Activated CD8-positive, alpha-beta memory T cell treated with anti-CD3 and anti-CD28 coated beads, Interleukin-2, amount 50 U/mL, for 24 hours (primary cell): Measurements from ENCODE around the gene SSR1.
"Not testable (repeated sequence)": the region's sequence is repeated elsewhere in the genome, so short reads cannot be mapped to it uniquely, and the experiment has no call there.

Experiments
- DNase-seq: peaks from one replicate; pipeline ENCODE4 v3.0.0-alpha.2; 2020; ENCODE audit errors: extremely low read depth

SSR1 gene

DNA sequence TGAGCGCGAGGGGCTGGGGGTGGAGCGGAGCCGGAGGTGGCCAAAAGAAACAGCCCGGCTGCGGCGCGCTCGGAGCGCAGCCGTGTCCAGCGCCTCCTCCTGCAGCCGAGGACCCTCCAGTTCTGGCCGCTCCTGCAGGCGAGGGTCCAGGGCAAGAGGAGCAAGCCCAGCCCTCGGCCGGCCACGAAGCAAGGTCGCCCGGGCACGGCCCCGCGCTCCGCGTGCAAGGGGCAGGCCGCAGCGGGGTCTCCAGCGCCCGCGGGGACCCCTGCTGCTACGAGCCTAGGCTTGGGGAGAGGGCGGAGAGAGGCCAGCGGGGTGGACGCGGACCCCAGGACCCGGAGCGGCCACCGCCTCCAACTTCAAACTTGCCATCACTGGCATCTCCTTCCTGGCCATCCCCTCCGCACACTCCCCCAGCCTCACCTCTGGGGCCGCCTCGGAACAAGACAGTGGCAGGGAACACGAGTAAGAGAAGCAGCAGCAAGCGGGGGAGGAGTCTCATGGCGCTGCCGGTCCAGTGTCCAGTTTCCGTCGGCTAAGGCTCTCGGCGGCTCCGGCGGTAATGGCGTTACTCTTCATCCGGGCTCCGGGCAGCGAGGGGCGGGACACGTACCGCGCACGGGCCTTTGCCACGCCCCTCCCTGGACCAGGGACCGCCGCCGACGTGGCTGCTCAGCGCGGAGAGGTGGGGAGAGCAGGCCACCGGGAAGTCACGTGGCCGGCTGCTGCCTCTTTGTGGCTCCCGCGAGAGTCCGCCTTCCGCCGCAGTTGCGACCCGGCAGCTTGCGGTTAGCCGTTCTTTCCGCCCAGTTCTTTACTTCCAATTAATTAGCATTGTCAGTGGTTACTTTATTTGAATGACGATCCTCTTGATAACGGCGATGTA is at the start of gene SSR1:
Gene SSR1, minus strand, starts transcription at position 584 of the 889 bp plus-strand sequence. Its CDS starts 79 bp downstream, at position 505.
- DNase-seq: peak; percentile 90

DNA sequence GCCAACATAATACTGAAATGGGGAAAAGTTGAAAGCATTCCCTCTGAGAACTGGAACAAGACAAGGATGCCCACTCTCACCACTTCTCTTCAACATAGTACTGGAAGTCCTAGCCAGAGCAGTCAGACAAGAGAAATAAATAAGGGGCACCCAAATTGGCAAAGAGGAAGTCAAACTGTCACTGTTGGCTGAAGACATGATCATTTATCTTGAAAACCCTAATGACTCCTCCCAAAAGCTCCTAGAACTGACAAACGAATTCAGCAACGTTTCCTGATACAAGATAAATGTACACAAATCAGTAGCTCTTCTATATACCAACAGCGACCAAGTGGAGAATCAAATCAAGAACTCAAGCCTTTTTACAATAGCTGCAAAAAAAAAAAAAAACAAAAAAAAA is 38.9 kb upstream of the SSR1 start:
- not testable (repeated sequence) for DNase-seq

DNA sequence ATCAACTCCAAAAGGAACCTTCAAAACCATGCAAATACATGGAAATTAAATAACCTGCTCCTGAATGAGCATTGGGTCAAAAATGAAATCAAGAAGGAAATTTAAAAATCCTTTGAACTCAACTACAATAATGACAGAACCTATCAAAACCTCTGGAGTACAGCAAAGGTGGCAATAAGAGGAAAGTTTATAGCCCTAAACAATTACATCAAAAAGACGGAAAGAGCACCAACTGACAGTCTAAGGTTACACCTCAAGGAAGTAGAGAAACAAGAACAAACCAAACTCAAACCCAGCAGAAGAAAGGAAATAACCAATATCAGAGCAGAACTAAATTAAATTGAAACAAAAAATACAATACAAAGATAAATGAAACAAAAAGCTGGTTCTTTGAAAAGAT is 37.6 kb upstream of the SSR1 start:
- DNase-seq: not testable (repeated sequence)

DNA sequence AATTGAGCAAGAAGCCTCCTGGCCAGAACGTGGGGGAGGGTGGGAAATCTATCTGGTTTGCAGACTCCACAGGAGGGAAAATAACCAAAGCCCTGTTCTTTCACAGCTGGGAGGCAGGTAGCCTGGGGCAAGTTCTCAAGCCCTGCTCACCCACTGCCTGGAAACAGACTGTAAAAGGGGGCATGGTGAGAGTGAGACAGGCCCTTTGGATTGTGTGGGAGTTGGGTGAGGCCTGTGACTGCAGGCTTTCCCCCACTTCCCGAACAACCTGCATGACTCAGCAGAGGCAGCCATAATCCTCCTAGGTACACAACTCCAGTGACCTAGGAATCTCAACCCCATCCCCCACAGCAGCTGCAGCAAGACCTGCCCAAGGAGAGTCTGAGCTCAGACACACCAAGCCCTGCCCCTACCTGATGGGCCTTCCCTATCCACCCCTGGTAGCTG is 34.6 kb upstream of the SSR1 start:
- DNase-seq: not testable (repeated sequence)

DNA sequence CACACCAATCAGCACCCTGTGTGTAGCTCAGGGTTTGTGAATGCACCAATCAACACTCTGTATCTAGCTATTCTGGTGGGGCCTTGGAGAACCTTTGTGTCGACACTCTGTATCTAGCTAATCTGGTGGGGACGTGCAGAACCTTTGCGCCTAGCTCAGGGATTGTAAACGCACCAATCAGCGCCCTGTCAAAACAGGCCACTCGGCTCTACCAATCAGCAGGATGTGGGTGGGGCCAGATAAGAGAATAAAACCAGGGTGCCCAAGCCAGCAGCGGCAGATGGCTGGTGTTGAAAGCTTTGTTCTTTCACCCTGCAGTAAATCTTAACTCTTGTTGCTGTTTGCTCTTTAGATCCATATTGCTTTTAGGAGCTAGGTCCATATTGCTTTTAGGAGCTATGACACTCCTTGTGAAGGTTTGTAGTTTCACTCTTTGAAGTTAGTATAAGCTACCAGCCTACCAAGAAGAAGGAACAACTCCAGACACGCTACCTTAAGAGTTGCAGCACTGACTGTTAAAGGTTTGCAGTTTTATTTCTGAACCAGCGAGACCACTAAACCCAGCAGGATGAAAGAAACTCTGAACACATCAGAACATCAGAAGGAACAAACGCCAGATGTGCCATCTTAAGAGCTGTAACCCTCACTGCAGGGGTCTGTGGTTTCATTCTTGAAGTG is 31.9 kb upstream of the SSR1 start:
- DNase-seq: not testable (repeated sequence)

DNA sequence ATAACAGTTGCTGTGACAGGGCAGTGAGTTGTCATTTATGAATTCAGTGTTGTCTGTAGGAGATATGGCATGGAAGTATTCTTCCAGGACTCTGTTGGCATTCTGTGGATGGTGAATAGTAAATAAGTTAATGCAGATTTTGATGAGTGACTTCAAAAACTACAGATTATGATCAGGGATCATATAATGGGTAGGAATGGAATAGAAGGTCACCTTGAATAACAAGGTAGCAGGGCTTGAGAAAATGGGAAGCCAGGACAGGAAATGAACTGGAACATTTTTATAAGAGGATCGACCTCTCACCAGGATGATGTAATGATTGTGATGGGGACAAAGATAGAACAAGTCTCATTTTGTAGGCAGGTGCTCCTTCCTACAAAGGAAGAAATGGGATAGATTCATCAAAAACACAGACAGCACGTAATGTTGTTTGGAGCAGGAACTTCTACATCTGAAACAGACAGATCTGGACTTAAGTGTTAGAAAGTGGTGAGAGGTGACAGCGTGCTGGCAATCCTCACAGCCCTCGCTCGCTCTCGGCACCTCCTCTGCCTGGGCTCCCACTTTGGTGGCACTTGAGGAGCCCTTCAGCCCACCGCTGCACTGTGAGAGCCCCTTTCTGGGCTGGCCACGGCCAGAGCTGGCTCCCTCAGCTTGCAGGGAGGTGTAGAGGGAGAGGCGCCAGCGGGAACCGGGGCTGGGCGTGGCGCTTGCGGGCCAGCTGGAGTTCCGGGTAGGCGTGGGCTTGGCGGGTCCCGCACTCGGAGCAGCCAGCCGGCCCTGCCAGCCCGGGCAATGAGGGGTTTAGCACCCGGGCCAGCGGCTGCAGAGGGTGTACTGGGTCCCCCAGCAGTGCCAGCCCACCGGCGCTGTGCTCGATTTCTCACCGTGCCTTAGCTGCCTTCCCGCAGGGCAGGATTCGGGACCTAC is 30.8 kb upstream of the SSR1 start:
- no peak for DNase-seq

DNA sequence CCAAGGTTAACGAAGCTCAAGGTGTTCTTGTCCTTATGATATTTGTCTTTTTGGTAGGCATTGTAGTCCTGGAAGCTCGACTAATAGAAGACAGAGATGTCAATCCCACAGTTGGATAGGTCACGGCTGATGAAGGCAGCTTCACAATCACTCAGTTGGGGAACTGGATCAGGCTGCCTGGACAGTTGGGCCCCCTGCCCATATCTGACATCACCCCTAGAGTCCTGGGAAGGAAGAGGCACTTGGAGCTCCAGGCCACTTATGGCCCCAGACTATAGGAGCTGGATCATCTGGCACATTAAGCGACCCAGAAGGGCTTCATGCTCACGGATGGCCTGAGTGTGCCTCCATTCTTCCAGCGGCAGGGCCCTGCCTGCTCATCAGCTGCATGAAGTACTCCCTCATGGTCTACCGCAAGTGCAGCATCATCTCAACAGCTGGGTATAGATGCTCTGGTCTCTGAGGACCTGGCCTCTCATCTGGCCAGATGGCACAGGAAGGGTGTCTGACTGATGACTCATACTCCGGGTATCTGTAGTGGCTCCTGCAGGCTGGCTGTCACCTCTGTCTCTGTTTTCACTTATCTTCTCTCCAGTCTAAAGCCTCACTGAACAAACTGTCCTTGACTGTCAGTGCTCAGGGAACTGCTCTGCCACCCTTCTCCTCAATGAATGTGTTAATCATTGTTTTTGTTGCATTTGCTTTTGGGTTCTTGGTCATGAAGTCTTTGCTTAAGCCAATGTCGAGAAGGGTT is 29.2 kb upstream of the SSR1 start:
- no peak for DNase-seq

DNA sequence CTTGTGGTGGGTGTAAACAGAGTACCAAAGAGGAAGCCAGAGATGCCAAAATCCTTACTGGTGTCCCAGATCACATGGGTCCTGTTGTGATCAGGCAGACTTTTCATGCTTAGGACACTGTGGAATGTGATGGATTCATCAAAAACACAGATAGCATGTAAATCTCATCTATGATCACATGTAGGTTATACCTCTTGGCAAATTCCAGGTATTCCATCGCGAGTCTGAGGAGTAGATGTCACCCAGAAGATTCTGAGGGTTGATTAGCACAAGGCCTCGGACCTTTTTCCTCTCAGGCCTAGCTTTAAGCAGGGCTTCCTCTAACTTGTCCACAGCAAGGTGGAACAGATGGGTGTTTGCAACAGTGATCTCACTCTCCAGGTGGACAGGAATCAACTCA is 28.3 kb upstream of the SSR1 start:
- no peak for DNase-seq

DNA sequence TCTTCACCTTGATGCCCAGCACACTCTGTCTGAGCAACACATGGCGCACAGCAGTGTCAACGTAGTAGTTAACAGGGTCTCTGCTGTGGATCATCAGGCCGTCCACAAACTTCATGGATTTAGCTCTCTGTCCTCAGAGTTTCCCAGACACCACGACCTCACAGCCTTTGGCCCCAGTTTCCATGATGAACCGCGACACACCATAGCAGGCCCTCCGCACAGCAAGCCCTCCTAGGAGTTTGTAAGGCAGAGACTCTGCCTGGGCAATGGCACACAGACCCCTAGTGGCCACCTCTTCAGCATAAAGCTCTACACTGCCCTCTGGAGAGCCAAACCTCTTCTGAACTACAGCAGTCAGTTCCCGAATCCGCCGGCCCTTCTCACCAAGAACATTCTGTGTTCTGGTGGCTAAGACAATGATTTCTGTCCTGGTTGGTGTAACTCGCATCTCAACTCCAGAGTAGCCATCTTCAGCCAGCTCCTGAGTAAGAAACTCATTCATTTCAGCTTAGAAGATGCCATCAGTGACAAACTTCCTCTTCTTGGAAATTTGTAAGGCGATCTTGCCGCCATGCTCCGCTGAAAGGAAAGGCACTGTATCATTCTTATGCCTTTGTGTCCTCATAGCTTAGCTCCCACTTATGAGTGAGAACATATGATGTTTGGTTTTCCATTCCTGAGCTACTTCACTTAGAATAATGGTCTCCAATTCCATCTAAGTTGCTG is 26.2 kb upstream of the SSR1 start:
- not testable (repeated sequence) for DNase-seq

DNA sequence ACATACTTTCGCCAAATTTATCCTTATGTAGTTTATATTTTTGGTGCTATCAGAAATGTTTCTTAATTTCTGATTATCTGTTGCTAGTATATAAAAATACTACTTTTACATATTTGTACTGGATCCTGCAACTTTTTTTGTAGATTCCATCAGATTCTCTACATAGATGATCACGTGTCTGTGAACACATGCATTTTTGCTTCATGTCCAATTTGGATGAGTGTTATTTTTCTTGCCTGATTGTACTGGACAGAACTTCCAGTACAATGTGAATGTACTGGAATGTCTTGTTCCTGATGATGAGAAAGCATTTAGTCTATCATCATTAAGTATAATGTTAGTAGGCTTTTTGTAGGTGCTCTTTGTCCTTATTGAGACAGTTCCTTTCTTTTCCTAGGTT is 25.0 kb upstream of the SSR1 start:
- no peak for DNase-seq

DNA sequence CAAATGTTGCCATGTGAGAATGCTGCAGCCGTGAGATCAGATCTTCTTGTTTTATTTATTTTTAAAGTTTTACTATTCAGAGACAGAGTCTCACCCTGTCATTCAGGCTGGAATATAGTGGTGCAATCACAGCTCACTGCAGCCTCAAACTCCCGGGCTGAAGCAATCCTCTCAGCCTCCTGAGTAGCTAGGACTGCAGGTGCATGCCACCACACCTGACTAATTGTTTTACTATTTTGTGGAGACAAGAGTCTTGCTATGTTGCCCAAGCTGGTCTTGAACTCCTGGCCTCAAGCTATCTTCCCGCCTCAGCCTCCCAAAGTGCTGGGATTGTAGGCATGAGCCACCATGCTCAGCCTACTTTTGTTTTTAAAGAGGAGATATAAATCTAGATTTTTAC is 22.5 kb upstream of the SSR1 start:
- no peak for DNase-seq

DNA sequence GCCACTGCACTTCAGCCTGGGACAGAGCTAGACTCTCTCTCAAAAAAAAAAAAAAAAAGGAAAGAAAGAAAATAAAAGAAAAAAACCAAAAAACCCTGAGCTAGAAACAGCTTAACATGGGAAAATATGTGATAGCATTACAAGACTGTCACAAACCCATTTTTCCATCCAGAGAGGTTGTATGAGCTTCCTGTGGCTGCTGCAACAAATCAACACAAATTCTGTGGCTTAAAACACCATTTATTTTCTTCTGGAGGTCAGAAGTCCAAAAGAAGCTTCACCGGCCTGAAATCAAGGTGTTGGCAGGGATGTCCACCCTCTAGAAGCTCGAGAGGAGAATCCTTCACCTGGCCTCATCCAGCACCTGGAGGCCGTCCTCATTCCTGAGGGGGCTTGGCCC is 21.7 kb upstream of the SSR1 start:
- DNase-seq: no peak

DNA sequence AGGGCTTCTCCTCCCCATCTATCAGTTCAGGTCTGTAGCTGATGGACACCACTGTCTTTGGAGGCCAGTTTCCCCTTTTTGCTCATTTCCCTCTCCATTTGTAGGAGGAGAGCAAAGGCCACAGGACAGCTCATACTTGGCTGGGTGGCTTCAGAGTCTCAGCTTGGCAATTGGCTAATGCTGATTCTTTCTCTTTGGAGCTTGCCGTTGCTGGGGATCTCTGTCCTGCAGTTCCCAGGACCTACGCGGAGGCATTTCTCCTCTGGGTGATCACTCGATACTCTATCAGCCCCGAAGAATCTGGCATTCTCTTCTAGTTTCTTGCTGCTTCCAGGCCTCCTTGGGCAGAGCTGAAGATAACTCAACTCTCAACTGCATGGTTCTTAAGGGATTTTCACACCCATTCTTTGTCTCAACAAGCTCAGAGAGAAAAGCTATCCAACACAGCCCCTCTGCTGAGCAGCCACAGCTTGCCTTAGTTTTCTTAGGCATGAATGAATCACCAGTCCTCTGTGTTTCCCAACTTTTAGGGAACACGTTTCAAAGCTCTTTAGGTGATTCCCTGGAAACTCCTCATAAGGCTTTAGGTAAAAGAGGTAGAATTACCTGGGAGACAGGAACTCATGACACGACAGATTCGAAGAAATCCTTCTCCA is 19.2 kb upstream of the SSR1 start:
- no peak for DNase-seq

DNA sequence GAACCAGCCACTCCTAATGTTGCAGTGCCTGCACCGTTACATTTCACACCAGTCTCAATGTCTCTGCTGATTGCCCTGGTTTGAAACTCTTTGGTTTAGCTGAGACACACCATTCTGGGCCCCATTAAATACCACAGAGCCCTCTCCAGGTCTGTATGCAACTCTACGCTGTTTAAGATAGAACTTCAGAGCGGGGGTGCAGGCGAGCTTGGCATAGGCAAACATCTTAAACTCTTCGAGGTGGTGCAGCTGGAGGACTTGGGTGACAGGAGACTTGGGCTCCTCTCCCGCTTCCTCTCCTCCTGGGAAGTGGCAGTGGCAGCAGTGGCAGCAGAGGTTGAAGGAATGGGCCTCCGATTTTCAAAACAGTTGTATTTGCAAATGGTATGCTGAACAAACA is 18.5 kb upstream of the SSR1 start:
- no peak for DNase-seq

DNA sequence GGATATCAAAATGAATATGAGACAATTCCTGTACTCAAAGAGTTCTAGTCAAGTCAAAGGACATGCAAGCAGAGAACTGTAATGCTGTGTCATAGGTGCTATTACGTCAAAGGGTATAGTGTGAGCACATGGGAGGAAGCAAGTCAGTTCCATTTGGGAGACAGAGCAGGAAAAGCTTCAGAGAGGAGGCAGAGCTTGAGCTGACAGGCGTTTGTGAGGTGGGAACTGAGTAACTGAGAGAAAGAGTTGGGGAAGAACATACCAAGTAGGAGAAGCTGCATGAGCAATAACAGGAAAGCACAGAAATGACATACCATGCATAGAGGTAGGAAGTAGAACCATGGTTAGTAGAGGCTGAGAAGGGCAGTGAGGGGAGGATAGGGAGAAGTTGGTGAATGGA is 15.2 kb upstream of the SSR1 start:
- no peak for DNase-seq

DNA sequence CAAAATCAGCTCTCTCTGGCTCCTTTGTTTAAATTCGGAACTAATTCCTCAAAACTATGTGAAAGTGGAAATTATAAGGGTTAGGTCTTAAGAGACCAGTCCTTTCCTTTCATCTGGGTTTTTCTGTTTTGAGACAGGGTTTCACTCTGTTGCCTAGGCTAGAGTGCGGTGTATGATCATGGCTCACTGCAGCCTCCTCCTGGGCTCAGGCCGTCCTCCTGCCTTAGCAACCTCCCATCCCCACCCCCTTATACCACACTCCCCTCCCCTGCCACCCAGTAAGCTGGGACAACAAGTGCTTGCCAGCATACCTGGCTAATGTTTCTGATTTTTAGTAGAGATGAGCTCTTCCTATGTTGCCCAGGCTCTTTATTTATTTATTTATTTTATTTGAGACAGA is 12.8 kb upstream of the SSR1 start:
- DNase-seq: no peak

DNA sequence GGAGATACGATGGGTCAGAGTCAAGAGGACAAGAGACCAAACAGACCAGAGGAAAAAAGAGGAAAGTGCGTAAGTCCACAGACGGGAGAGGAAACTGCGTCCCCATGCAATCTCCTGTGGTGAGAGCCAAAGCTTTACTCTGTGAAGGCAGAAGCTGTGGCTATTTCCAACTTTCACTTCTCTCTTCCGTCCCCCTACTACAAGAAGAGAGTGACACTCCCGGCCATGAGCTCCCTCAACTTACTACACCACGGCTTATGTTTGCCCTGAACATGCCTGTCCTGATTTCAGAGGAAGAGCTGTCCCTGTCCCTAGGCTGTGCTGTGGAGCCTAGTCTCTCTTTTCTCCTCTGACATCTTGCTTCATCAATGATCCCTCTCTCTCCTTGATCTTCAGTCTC is 11.5 kb upstream of the SSR1 start:
- DNase-seq: no peak

DNA sequence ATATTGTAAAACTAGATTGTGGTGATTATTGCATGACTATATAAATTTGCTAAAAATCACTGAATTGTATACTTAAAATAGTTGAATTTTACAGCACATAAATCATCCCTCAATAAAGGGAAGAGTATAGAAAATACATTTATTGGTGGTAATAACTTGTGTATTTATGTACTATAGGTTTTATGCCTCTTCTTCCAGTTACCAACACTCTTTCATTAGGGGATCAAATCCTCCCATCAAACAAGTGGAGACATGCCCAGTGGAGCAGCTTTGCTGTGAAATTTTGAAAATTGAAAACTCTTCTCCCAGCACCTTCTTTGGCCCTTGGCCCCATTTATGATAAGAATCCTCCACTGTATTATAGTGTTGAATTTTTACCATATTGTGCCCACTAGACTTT is 10.1 kb upstream of the SSR1 start:
- no peak for DNase-seq

DNA sequence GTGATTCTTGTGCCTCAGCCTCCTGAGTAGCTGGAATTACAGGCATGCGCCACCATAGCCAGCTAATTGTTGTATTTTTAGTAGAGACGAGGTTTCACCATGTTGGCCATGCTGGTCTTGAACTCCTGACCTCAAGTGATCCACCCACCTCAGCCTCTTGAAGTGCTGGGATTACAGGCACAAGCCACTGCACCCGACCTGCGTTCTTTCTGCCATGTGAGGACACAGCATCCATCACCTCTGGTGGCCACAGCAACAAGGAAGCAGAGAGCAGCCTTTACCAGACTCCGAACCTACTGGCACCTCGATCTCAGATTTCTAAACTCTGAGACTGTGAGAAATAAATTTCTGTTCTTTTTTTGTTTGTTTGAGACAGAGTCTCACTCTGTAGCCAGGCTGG is 8.9 kb upstream of the SSR1 start:
- DNase-seq: not testable (repeated sequence)

DNA sequence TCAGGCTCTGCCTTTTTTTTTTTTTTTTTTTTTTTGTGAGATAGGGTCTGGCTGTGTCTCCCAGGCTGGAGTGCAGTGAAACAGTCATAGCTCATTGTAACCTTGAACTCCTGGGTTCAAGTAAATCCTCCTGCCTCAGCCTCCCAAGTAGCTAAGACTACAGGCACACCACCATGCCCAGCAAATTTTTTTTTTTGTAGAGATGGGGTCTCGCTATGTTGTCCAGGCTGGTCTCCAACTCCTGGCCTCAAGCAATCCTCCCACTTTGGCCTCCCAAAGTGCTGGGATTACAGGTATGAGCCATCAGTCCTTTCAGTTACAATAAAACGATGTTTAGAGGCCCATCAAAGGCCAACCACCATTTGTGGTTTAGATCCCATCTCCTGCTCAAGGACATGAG is 6.4 kb upstream of the SSR1 start:
- DNase-seq: not testable (repeated sequence)
